SK-N-SH (cell line): ENCODE measurements around the gene CISD1. TPM values are rescaled to one million over a fixed set of nuclear protein-coding genes. Genes with fewer than 3 reads are reported as not detected.

Experiments used
- CTCF ChIA-PET: fragments of 300-600, 350-600 bp; formaldehyde crosslinking; extraction: SDS; loops from one replicate; lab custom pipeline; 2021; lab: Yijun Ruan, JAX
- POLR2A ChIA-PET: fragments of 350-600 bp; sonication (Branson Sonifier 250); formaldehyde crosslinking; extraction: SDS; loops from one replicate; lab custom pipeline; 2020; ENCODE audit warnings: antibody characterized with exemption, inconsistent platforms; lab: Yijun Ruan, JAX
- DNase-seq: peaks from one replicate; pipeline ENCODE4 v3.0.0; 2012
- H2AFZ ChIP-seq: fragments of 200-600 bp; sonication (generic); 2 replicates; pipeline ENCODE4 v1.8.1; 2016; ENCODE audit warnings: antibody characterized with exemption, mild to moderate bottlenecking, low read depth
- H3F3A ChIP-seq: fragments of 200-600 bp; sonication (generic); replicated peaks from 2 replicates; pipeline ENCODE3; 2016; ENCODE audit warnings: antibody characterized with exemption, mild to moderate bottlenecking; ENCODE audit not compliant: insufficient read depth
- H3K27ac ChIP-seq, 2 experiments: fragments of 200-500 bp in 1 of 2; fragments of 200-600 bp in 1 of 2; sonication (Bioruptor generic) in 1 of 2; sonication (generic), shearing (Covaris generic) in 1 of 2; 2 replicates each; pipeline versions ENCODE4 v1.5.1 to v1.6.1; 2014 to 2016; ENCODE audit warnings: low read depth in 2 of 2, inconsistent platforms in 1 of 2, low read length in 1 of 2, mild to moderate bottlenecking in 1 of 2, mixed read lengths in 1 of 2
- H3K27me3 ChIP-seq: fragments of 200-600 bp; sonication (generic), shearing (Covaris generic); 2 replicates; pipeline ENCODE4 v1.6.1; 2016; ENCODE audit warnings: mixed run types; ENCODE audit not compliant: insufficient read depth
- H3K36me3 ChIP-seq, 2 experiments: fragments of 200-500 bp in 1 of 2; fragments of 200-600 bp in 1 of 2; sonication (Bioruptor generic) in 1 of 2; sonication (generic) in 1 of 2; replicated peaks in 1 of 2; 2 replicates each; pipeline versions ENCODE3 to v1.5.1; 2014 to 2016; ENCODE audit warnings: low read length in 1 of 2, mild to moderate bottlenecking in 1 of 2; ENCODE audit not compliant: insufficient read depth in 2 of 2, control insufficient read depth in 1 of 2
- H3K4me1 ChIP-seq, 2 experiments: fragments of 200-500 bp in 1 of 2; fragments of 200-600 bp in 1 of 2; sonication (Bioruptor generic) in 1 of 2; sonication (generic), shearing (Covaris generic) in 1 of 2; 2 replicates each; pipeline versions ENCODE4 v1.5.1 to v1.6.1; 2014 to 2016; ENCODE audit warnings: low read depth in 1 of 2, low read length in 1 of 2, mixed run types in 1 of 2; ENCODE audit not compliant: insufficient read depth in 2 of 2, control insufficient read depth in 1 of 2
- H3K4me2 ChIP-seq: fragments of 200-600 bp; sonication (generic), shearing (Covaris generic); 2 replicates; pipeline ENCODE4 v1.6.1; 2017; ENCODE audit warnings: mixed run types
- H3K4me3 ChIP-seq, 2 experiments: fragments of 200-500 bp in 1 of 2; fragments of 200-600 bp in 1 of 2; sonication (Bioruptor generic) in 1 of 2; sonication (generic), shearing (Covaris generic) in 1 of 2; 2 replicates each; pipeline versions ENCODE4 v1.5.1 to v1.8.1; 2014 to 2016; ENCODE audit warnings: low read depth in 2 of 2, inconsistent platforms in 1 of 2, low read length in 1 of 2, mild to moderate bottlenecking in 1 of 2, mixed read lengths in 1 of 2, moderate library complexity in 1 of 2
- H3K79me2 ChIP-seq: fragments of 200-600 bp; sonication (generic); 2 replicates; pipeline ENCODE4 v1.8.1; 2017; ENCODE audit warnings: mild to moderate bottlenecking; ENCODE audit not compliant: insufficient read depth
- H3K9ac ChIP-seq: fragments of 200-600 bp; sonication (generic); 2 replicates; pipeline ENCODE4 v1.6.1; 2017; ENCODE audit warnings: mixed run types
- H3K9me2 ChIP-seq: fragments of 200-600 bp; sonication (generic); 2 replicates; pipeline ENCODE4 v1.6.1; 2017; ENCODE audit warnings: mixed run types
- H3K9me3 ChIP-seq: fragments of 200-600 bp; sonication (generic); 2 replicates; pipeline ENCODE4 v1.6.1; 2017; ENCODE audit warnings: mixed run types, mild to moderate bottlenecking, moderate library complexity
- H4K20me1 ChIP-seq: fragments of 200-600 bp; sonication (generic); 2 replicates; pipeline ENCODE4 v1.6.1; 2017; ENCODE audit warnings: mild to moderate bottlenecking, mixed run types; ENCODE audit not compliant: insufficient read depth
- CTCF ChIP-seq: fragments of 200-600 bp; sonication (generic); IDR thresholded peaks from 2 replicates; pipeline ENCODE4 v1.6.1; 2017; ENCODE audit warnings: antibody characterized with exemption, mild to moderate bottlenecking, moderate library complexity
- ELF1 ChIP-seq: IDR thresholded peaks from 2 replicates; pipeline ENCODE4 v1.4.0; 2012
- EP300 ChIP-seq, 2 experiments: IDR thresholded peaks; 2 replicates each; pipeline versions ENCODE4 v1.4.0 to v1.6.1; 2012; ENCODE audit warnings: borderline replicate concordance in 1 of 2, low read depth in 1 of 2, low read length in 1 of 2
- EZH2phosphoT487 ChIP-seq: fragments of 200-600 bp; sonication (generic); IDR thresholded peaks from 2 replicates; pipeline ENCODE4 v1.6.1; 2017; ENCODE audit warnings: low read depth, mixed run types, mild to moderate bottlenecking, antibody characterized with exemption, moderate library complexity, borderline replicate concordance
- FOSL2 ChIP-seq: IDR thresholded peaks from 2 replicates; pipeline ENCODE4 v1.4.0; 2012; ENCODE audit warnings: low read depth, mild to moderate bottlenecking, moderate library complexity, borderline replicate concordance
- FOXJ3 ChIP-seq: sonication (generic); formaldehyde crosslinking; IDR thresholded peaks from 2 replicates; pipeline ENCODE4 v1.5.1; 2020; ENCODE audit warnings: mild to moderate bottlenecking, missing genetic modification reagents
- FOXM1 ChIP-seq: IDR thresholded peaks from 2 replicates; pipeline ENCODE4 v1.4.0; 2012; ENCODE audit warnings: low read depth, mild to moderate bottlenecking
- GATA2 ChIP-seq: sonication (generic); formaldehyde crosslinking; IDR thresholded peaks from 2 replicates; pipeline ENCODE4 v1.5.0; 2020; ENCODE audit warnings: mild to moderate bottlenecking, missing genetic modification reagents
- MAX ChIP-seq: IDR thresholded peaks from 2 replicates; pipeline ENCODE4 v1.4.0; 2012; ENCODE audit warnings: low read depth
- RAD21 ChIP-seq: IDR thresholded peaks from 2 replicates; pipeline ENCODE4 v1.6.1; 2012; ENCODE audit warnings: mild to moderate bottlenecking, low read length
- RCOR1 ChIP-seq: fragments of 150-350 bp; IDR thresholded peaks from 2 replicates; pipeline ENCODE4 v1.6.1; 2017; ENCODE audit warnings: antibody characterized with exemption, low read length
- RXRA ChIP-seq: IDR thresholded peaks from 2 replicates; pipeline ENCODE4 v1.4.0; 2012; ENCODE audit warnings: low read depth, mild to moderate bottlenecking, borderline replicate concordance
- SIN3A ChIP-seq: IDR thresholded peaks from 2 replicates; pipeline ENCODE4 v1.6.1; 2012; ENCODE audit warnings: low read depth, mild to moderate bottlenecking, low read length, moderate library complexity, borderline replicate concordance
- SMC3 ChIP-seq: IDR thresholded peaks from 2 replicates; pipeline ENCODE4 v1.6.1; 2012; ENCODE audit warnings: low read depth, low read length, improper control_type of control experiment
- TAF1 ChIP-seq: IDR thresholded peaks from 2 replicates; pipeline ENCODE4 v1.6.1; 2012; ENCODE audit warnings: low read depth, mild to moderate bottlenecking, low read length, moderate library complexity, borderline replicate concordance
- TEAD4 ChIP-seq: IDR thresholded peaks from 2 replicates; pipeline ENCODE4 v1.4.0; 2012; ENCODE audit warnings: mild to moderate bottlenecking, borderline replicate concordance; ENCODE audit not compliant: insufficient read depth
- USF1 ChIP-seq: IDR thresholded peaks from 2 replicates; pipeline ENCODE4 v1.4.0; 2012; ENCODE audit warnings: low read depth, borderline replicate concordance
- YY1 ChIP-seq: IDR thresholded peaks from 2 replicates; pipeline ENCODE4 v1.4.0; 2012; ENCODE audit warnings: low read depth, mild to moderate bottlenecking
- ZBTB33 ChIP-seq: IDR thresholded peaks from 2 replicates; pipeline ENCODE4 v1.4.0; 2012; ENCODE audit warnings: low read depth, borderline replicate concordance
- WGBS: methylation state at CpG from one replicate; pipeline ENCODE4 v1.1.6; 2017; ENCODE audit warnings: low lambda C conversion rate; 5-methylcytosine and 5-hydroxymethylcytosine counted together
- polyA plus RNA-seq, 3 experiments: library from polyadenylated mRNA; depleted of rRNA; stranded (reverse); fragments of >200 nt; gene quantifications; 2 replicates each; pipeline ENCODE4 v1.2.3, GENCODE V29; 2012

CISD1 gene
- polyA plus RNA-seq, 1 of the 3 experiments (the other 2 are of a cell fraction), result 34.1 TPM

- TF ChIP-seq EZH2phosphoT487 (no peak), USF1 (no peak), RXRA (no peak), SIN3A (no peak), RCOR1 (no peak), EP300 (IDR thresholded peaks at IDR 0.05; ENCODE audit: borderline replicate concordance in 1 of 2, low read depth in 1 of 2, low read length in 1 of 2) (no peak), TAF1 (no peak)
Observed at GRCh38 chr10:58293989-58294388, 25.0 kb downstream of the CISD1 start (continued).

GRCh38 chr10:58299580-58299979, 30.6 kb downstream of the CISD1 start:
- Histone ChIP-seq H3K9me2 (no peaks in the 10 kb centered on the region), H3K4me1 (no peaks in the 10 kb centered on the region), H3K9me3 (no peaks in the 10 kb centered on the region), H3K27me3 (no peaks in the 10 kb centered on the region), H3K36me3 (no peaks in the 10 kb centered on the region), H3K4me3 (no peak overlapping the region; a peak in 1 of 4 replicates), H3K4me2 (no peak overlapping the region), H4K20me1 (no peaks in the 10 kb centered on the region), H3F3A (no peaks in the 10 kb centered on the region), H2AFZ (no peak overlapping the region), H3K79me2 (no peaks in the 10 kb centered on the region), H3K27ac (no peak overlapping the region), H3K9ac (no peak overlapping the region)
- 39% methylated on average over 4 of the region's 4 CpGs for WGBS
- POLR2A ChIA-PET, result no interaction called here
- peak; percentile 60 for DNase-seq
- CTCF ChIA-PET, result interaction anchor here (0.6 to 4.4 kb wide), 42 partner anchors 8 to 1282 kb away, joined by 3 to 37 read pairs (median 4); partner anchors contain the start of genes CISD1 and TFAM
- TF ChIP-seq RAD21 (peak; percentile 84), RXRA (no peak), FOSL2 (no peak), SMC3 (peak; percentile 62), USF1 (no peak), CTCF (peak; percentile 86)

- Histone ChIP-seq H3F3A (no peaks in the 10 kb centered on the region), H3K9me2 (no peaks in the 10 kb centered on the region), H3K4me1 (no peaks in the 10 kb centered on the region), H2AFZ (no peak overlapping the region), H3K9me3 (no peaks in the 10 kb centered on the region), H3K27me3 (no peaks in the 10 kb centered on the region), H3K4me3 (no peak overlapping the region), H3K4me2 (no peak overlapping the region), H4K20me1 (no peaks in the 10 kb centered on the region), H3K9ac (no peak overlapping the region), H3K27ac (no peak overlapping the region), H3K36me3 (no peaks in the 10 kb centered on the region)
- CTCF ChIA-PET, result interaction anchor here (1.0 to 4.4 kb wide), 15 partner anchors 9 to 544 kb away, joined by 3 to 37 read pairs (median 6); partner anchors contain the start of gene TFAM
- POLR2A ChIA-PET, result no interaction called here
- DNase-seq, result no peak
- TF ChIP-seq YY1, result no peak
- no peak for TF ChIP-seq FOXM1
- no peak for TF ChIP-seq TEAD4
- TF ChIP-seq RCOR1, result no peak
- no peak for TF ChIP-seq GATA2
- TF ChIP-seq FOXJ3 (CRISPR knock-in tag), result no peak
- no peak for TF ChIP-seq ELF1
- TF ChIP-seq EP300 (IDR thresholded peaks at IDR 0.05; ENCODE audit: borderline replicate concordance in 1 of 2, low read depth in 1 of 2, low read length in 1 of 2), result no peak
- no peak for TF ChIP-seq MAX
- TF ChIP-seq ZBTB33, result no peak
- TF ChIP-seq USF1, result no peak
- no peak for TF ChIP-seq SIN3A
- no peak for TF ChIP-seq RAD21
- TF ChIP-seq, all 33 proteins: peak for 0
- no peaks in the 10 kb centered on the region for H3K79me2 ChIP-seq
Observed at GRCh38 chr10:58300676-58301075, 31.7 kb downstream of the CISD1 start.
